HEK293T (cell line): ENCODE measurements around the gene PRSS56.
"Not testable (repeated sequence)": the region's sequence is repeated elsewhere in the genome, so short reads cannot be mapped to it uniquely, and the experiment has no call there.

Experiments
- ARNT ChIP-seq: fragments of 450-650 bp; IDR thresholded peaks from 2 replicates; pipeline ENCODE4 v1.6.1; 2017; ENCODE audit warnings: mild to moderate bottlenecking
- BHLHE40 ChIP-seq: fragments of 450-650 bp; IDR thresholded peaks from 2 replicates; pipeline ENCODE4 v1.6.1; 2016; ENCODE audit warnings: mild to moderate bottlenecking, moderate library complexity, borderline replicate concordance
- CTBP1 ChIP-seq: fragments of 450-650 bp; IDR thresholded peaks from 2 replicates; pipeline ENCODE4 v1.6.1; 2016; ENCODE audit warnings: borderline replicate concordance
- ELF4 ChIP-seq: fragments of 450-650 bp; IDR thresholded peaks from 2 replicates; pipeline ENCODE4 v1.6.1; 2017; ENCODE audit warnings: antibody characterized with exemption
- FOXA1 ChIP-seq: fragments of 450-650 bp; IDR thresholded peaks from 2 replicates; pipeline ENCODE4 v1.6.1; 2016; ENCODE audit warnings: mild to moderate bottlenecking
- FOXK2 ChIP-seq: fragments of 450-650 bp; IDR thresholded peaks from 2 replicates; pipeline ENCODE4 v1.6.1; 2016; ENCODE audit warnings: mild to moderate bottlenecking
- FOXM1 ChIP-seq: fragments of 450-650 bp; IDR thresholded peaks from 2 replicates; pipeline ENCODE4 v1.6.1; 2017; ENCODE audit warnings: mild to moderate bottlenecking, borderline replicate concordance
- HDGF ChIP-seq: fragments of 450-650 bp; IDR thresholded peaks from 2 replicates; pipeline ENCODE4 v1.6.1; 2017; ENCODE audit warnings: antibody characterized with exemption, borderline replicate concordance
- PKNOX1 ChIP-seq: fragments of 450-650 bp; IDR thresholded peaks from 2 replicates; pipeline ENCODE4 v1.6.1; 2016
- SP1 ChIP-seq: fragments of 450-650 bp; IDR thresholded peaks from 2 replicates; pipeline ENCODE4 v1.6.1; 2017
- SUZ12 ChIP-seq: fragments of 450-650 bp; IDR thresholded peaks from 2 replicates; pipeline ENCODE4 v1.6.1; 2016; ENCODE audit warnings: mild to moderate bottlenecking
- TARDBP ChIP-seq: fragments of 450-650 bp; IDR thresholded peaks from 2 replicates; pipeline ENCODE4 v1.6.1; 2016
- ZNF384 ChIP-seq: fragments of 450-650 bp; IDR thresholded peaks from 2 replicates; pipeline ENCODE4 v1.6.1; 2016

GRCh38 chr2:232570481-232570880, 50.3 kb downstream of the PRSS56 start:
- TF ChIP-seq FOXK2, ZNF384, FOXM1, SP1, PKNOX1, BHLHE40, SUZ12, FOXA1, ARNT, ELF4, CTBP1, TARDBP, HDGF: not testable (repeated sequence)
